ENCODE measurements around the gene LINGO1.

DNA sequence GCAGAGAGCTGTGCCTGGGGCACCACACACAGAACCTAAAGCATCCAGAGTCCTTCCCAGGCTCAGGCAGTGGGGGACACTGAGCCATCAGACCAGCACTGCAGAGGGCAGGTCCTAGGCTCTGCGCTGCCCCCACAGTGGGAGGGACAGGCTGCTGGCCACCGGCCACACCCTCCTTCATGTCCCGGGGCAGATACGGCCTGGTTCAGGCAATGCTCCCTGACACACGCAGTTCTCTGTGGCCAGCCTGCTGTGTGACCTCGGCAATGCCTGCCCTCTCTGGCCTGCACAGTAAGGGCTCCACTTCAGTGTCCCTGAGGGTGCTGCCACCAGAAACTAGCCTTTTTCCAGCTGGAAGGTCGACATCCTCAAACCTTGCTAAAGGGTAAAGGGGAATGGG, 12.4 kb downstream of the LINGO1 start:
- no peak for TF ChIP-seq GATA2 (IDR thresholded peaks at IDR 0.05; ENCODE audit: low read depth, low read length)
- no peak for TF ChIP-seq GATA3 (IDR thresholded peaks at IDR 0.05; ENCODE audit: low read depth, low read length)

Measured in SH-SY5Y (cell line).